Activated CD4-positive, alpha-beta T cell treated with anti-CD3 and anti-CD28 coated beads, Interleukin-2, amount 10 ng/mL, durations not matched to agents 24 days and 14 days (primary cell): ENCODE measurements around the gene KCNH3. TPM values are rescaled to one million over a fixed set of nuclear protein-coding genes. Genes with fewer than 3 reads are reported as not detected.
"Not testable (repeated sequence)": the region's sequence is repeated elsewhere in the genome, so short reads cannot be mapped to it uniquely, and the experiment has no call there.

Experiments used
- DNase-seq: peaks from one replicate; pipeline ENCODE4 v3.0.0; 2022
- H3K27ac Mint-ChIP-seq: one replicate; pipeline ENCODE4 v1.8.0; 2022; ENCODE audit warnings: mild to moderate bottlenecking, mixed read lengths
- H3K27me3 Mint-ChIP-seq: one replicate; pipeline ENCODE4 v1.8.0; 2022; ENCODE audit warnings: mixed read lengths
- H3K36me3 Mint-ChIP-seq: one replicate; pipeline ENCODE4 v1.8.0; 2022; ENCODE audit warnings: low read depth, mild to moderate bottlenecking, mixed read lengths
- H3K4me1 Mint-ChIP-seq: one replicate; pipeline ENCODE4 v1.8.0; 2021; ENCODE audit warnings: mixed read lengths
- H3K4me3 Mint-ChIP-seq: one replicate; pipeline ENCODE4 v1.8.0; 2022; ENCODE audit warnings: mild to moderate bottlenecking, moderate library complexity, mixed read lengths
- H3K9me3 Mint-ChIP-seq: one replicate; pipeline ENCODE4 v1.8.0; 2021; ENCODE audit warnings: mixed read lengths
- intact Hi-C: fragments of 100-400 bp; cut with micrococcal nuclease; formaldehyde crosslinking; loops from one replicate; pipeline ENCODE4 v1.15.1; 2023
- total RNA-seq: library from RNA; stranded (reverse); gene quantifications from 2 replicates; pipeline ENCODE4 v1.2.3, GENCODE V29; 2022

KCNH3 gene
- 1.5 and 2.1 TPM in 2 replicates for total RNA-seq

- H3K4me3 Mint-ChIP-seq, result peak within 1 kb of the TSS; percentile 81
- intact Hi-C loops, result no loop called here
- H3K36me3 Mint-ChIP-seq, result no peaks in the 10 kb centered on the region
- H3K9me3 Mint-ChIP-seq, result no peaks in the 10 kb centered on the region
- H3K4me1 Mint-ChIP-seq, result peaks cover 21% of the 10 kb centered on the region
- H3K27me3 Mint-ChIP-seq, result peaks cover 55% of the 10 kb centered on the region
- DNase-seq, result peak; percentile 96
- no peak within 1 kb of the TSS for H3K27ac Mint-ChIP-seq
Measured at GRCh38 chr12:49538510-49539403, at the start of gene KCNH3. Gene KCNH3 (plus strand): TSS chr12:49539030. CDS start chr12:49539417, 387 bp downstream.

GRCh38 chr12:49489154-49489553 lies 49.7 kb upstream of the KCNH3 start:
- Mint-ChIP-seq H3K27ac (no peak overlapping the region), H3K4me3 (no peak overlapping the region), H3K4me1 (no peaks in the 10 kb centered on the region), H3K27me3 (no peaks in the 10 kb centered on the region), H3K9me3 (no peaks in the 10 kb centered on the region), H3K36me3 (peaks cover 2% of the 10 kb centered on the region)
- intact Hi-C loops, result no loop called here
- DNase-seq, result no peak

- Mint-ChIP-seq H3K27me3 (no peaks in the 10 kb centered on the region), H3K27ac (no peak overlapping the region), H3K4me1 (no peaks in the 10 kb centered on the region), H3K36me3 (peaks cover 2% of the 10 kb centered on the region), H3K4me3 (no peak overlapping the region), H3K9me3 (no peaks in the 10 kb centered on the region)
- no peak for DNase-seq
- intact Hi-C loops, result no loop called here
Measured at GRCh38 chr12:49489720-49490119, 49.1 kb upstream of the KCNH3 start.

GRCh38 chr12:49491823-49492222 lies 47.0 kb upstream of the KCNH3 start:
- peaks cover 3% of the 10 kb centered on the region for H3K36me3 Mint-ChIP-seq
- DNase-seq, result no peak
- no peaks in the 10 kb centered on the region for H3K27me3 Mint-ChIP-seq
- H3K4me3 Mint-ChIP-seq, result no peak overlapping the region
- no peak overlapping the region for H3K27ac Mint-ChIP-seq
- no peaks in the 10 kb centered on the region for H3K4me1 Mint-ChIP-seq
- H3K9me3 Mint-ChIP-seq, result no peaks in the 10 kb centered on the region
- intact Hi-C loops, result no loop called here

GRCh38 chr12:49493900-49494299 lies 44.9 kb upstream of the KCNH3 start:
- Mint-ChIP-seq H3K9me3 (no peaks in the 10 kb centered on the region), H3K36me3 (peaks cover 3% of the 10 kb centered on the region), H3K27me3 (no peaks in the 10 kb centered on the region), H3K4me1 (no peaks in the 10 kb centered on the region), H3K27ac (no peak overlapping the region), H3K4me3 (no peak overlapping the region)
- intact Hi-C loops, result no loop called here
- DNase-seq, result no peak

- no peaks in the 10 kb centered on the region for H3K9me3 Mint-ChIP-seq
- H3K36me3 Mint-ChIP-seq, result peaks cover 7% of the 10 kb centered on the region
- intact Hi-C loops, result no loop called here
- no peaks in the 10 kb centered on the region for H3K27me3 Mint-ChIP-seq
- H3K4me1 Mint-ChIP-seq, result peaks cover under 1% of the 10 kb centered on the region
- H3K27ac Mint-ChIP-seq, result no peak overlapping the region
- no peak overlapping the region for H3K4me3 Mint-ChIP-seq
- no peak for DNase-seq
Measured at GRCh38 chr12:49496417-49497360, 42.1 kb upstream of the KCNH3 start.

- Mint-ChIP-seq H3K27me3 (no peaks in the 10 kb centered on the region), H3K4me1 (peaks cover 3% of the 10 kb centered on the region), H3K36me3 (peaks cover 6% of the 10 kb centered on the region), H3K27ac (no peak overlapping the region), H3K4me3 (no peak overlapping the region), H3K9me3 (no peaks in the 10 kb centered on the region)
- intact Hi-C loops, result no loop called here
- no peak for DNase-seq
Measured at GRCh38 chr12:49501895-49502294, 36.9 kb upstream of the KCNH3 start.

- H3K27ac Mint-ChIP-seq, result no peak overlapping the region
- H3K27me3 Mint-ChIP-seq, result no peaks in the 10 kb centered on the region
- peaks cover 3% of the 10 kb centered on the region for H3K4me1 Mint-ChIP-seq
- H3K4me3 Mint-ChIP-seq, result no peak overlapping the region
- no peaks in the 10 kb centered on the region for H3K9me3 Mint-ChIP-seq
- DNase-seq, result no peak
- intact Hi-C loops, result no loop called here
- peaks cover 6% of the 10 kb centered on the region for H3K36me3 Mint-ChIP-seq
Measured at GRCh38 chr12:49502590-49502989, 36.2 kb upstream of the KCNH3 start.

GRCh38 chr12:49503674-49504180 lies 35.1 kb upstream of the KCNH3 start:
- Mint-ChIP-seq H3K4me3 (no peak overlapping the region), H3K27me3 (no peaks in the 10 kb centered on the region), H3K9me3 (no peaks in the 10 kb centered on the region), H3K27ac (no peak overlapping the region), H3K36me3 (peaks cover 6% of the 10 kb centered on the region), H3K4me1 (peaks cover 3% of the 10 kb centered on the region)
- no peak for DNase-seq
- intact Hi-C loops, result no loop called here

- no peaks in the 10 kb centered on the region for H3K27me3 Mint-ChIP-seq
- H3K4me3 Mint-ChIP-seq, result no peak overlapping the region
- peaks cover 3% of the 10 kb centered on the region for H3K4me1 Mint-ChIP-seq
- intact Hi-C loops, result no loop called here
- no peak for DNase-seq
- peaks cover 1% of the 10 kb centered on the region for H3K36me3 Mint-ChIP-seq
- H3K9me3 Mint-ChIP-seq, result no peaks in the 10 kb centered on the region
- no peak overlapping the region for H3K27ac Mint-ChIP-seq
Measured at GRCh38 chr12:49505672-49506071, 33.2 kb upstream of the KCNH3 start.

- DNase-seq, result no peak
- H3K27me3 Mint-ChIP-seq, result no peaks in the 10 kb centered on the region
- intact Hi-C loops, result no loop called here
- H3K27ac Mint-ChIP-seq, result no peak overlapping the region
- H3K4me1 Mint-ChIP-seq, result no peaks in the 10 kb centered on the region
- H3K36me3 Mint-ChIP-seq, result peaks cover 1% of the 10 kb centered on the region
- no peaks in the 10 kb centered on the region for H3K9me3 Mint-ChIP-seq
- no peak overlapping the region for H3K4me3 Mint-ChIP-seq
Measured at GRCh38 chr12:49507139-49507538, 31.7 kb upstream of the KCNH3 start.

GRCh38 chr12:49509681-49510080 lies 29.1 kb upstream of the KCNH3 start:
- intact Hi-C loops, result loop anchor here (5.0 kb wide), 1 partner anchor 222 kb away; no protein-coding TSS in a partner anchor
- not testable (repeated sequence) for H3K27me3 Mint-ChIP-seq, H3K4me3 Mint-ChIP-seq, H3K4me1 Mint-ChIP-seq, DNase-seq, H3K36me3 Mint-ChIP-seq, H3K9me3 Mint-ChIP-seq, H3K27ac Mint-ChIP-seq

- Mint-ChIP-seq H3K27me3 (no peaks in the 10 kb centered on the region), H3K36me3 (no peaks in the 10 kb centered on the region), H3K9me3 (no peaks in the 10 kb centered on the region), H3K27ac (no peak overlapping the region), H3K4me3 (no peak overlapping the region), H3K4me1 (no peaks in the 10 kb centered on the region)
- intact Hi-C loops, result loop anchor here (5.0 kb wide), 1 partner anchor 224 kb away; no protein-coding TSS in a partner anchor
- no peak for DNase-seq
Measured at GRCh38 chr12:49511410-49511809, 27.4 kb upstream of the KCNH3 start.

- Mint-ChIP-seq H3K27me3 (no peaks in the 10 kb centered on the region), H3K36me3 (peaks cover 1% of the 10 kb centered on the region), H3K4me3 (no peak overlapping the region), H3K27ac (no peak overlapping the region), H3K4me1 (no peaks in the 10 kb centered on the region), H3K9me3 (no peaks in the 10 kb centered on the region)
- intact Hi-C loops, result loop anchor here (5.0 kb wide), 1 partner anchor 225 kb away; no protein-coding TSS in a partner anchor
- no peak for DNase-seq
Measured at GRCh38 chr12:49512546-49512945, 26.3 kb upstream of the KCNH3 start.
